ENCODE measurements around the gene MINK1. TPM values are rescaled to one million over a fixed set of nuclear protein-coding genes. Genes with fewer than 3 reads are reported as not detected.

The MINK1 gene
- total RNA-seq, 1 donor from 2014 or later: 91.5 TPM

DNA sequence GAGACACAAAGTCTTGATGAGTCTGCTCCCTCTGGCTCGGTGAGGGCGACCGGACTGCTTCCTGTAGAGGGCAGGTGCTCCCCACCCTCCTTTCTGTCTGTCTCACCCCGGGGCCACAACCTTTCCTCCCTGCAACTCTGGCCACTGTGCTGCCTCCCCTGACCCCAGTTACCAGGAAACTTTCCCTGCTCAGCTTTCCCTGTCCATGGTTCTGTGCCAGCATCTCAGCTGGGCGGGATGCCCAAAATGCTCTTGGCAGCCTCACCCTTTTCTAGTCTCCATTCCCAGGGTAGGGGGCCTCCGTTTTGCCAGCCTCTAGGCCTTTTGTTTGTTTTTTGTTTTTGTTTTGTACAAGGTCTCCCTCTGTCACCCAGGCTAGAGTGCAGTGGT, 24.8 kb upstream of the MINK1 start:
- intact Hi-C loops (cut with micrococcal nuclease): no loop called here

- intact Hi-C loops (cut with micrococcal nuclease): no loop called here
Measured at GRCh38 chr17:4810696-4811290, 22.3 kb upstream of the MINK1 start.

- intact Hi-C loops (cut with micrococcal nuclease): no loop called here
Measured at GRCh38 chr17:4811471-4811870, 21.7 kb upstream of the MINK1 start.

GRCh38 chr17:4812690-4813089, 20.4 kb upstream of the MINK1 start:
- intact Hi-C loops (cut with micrococcal nuclease): no loop called here

DNA sequence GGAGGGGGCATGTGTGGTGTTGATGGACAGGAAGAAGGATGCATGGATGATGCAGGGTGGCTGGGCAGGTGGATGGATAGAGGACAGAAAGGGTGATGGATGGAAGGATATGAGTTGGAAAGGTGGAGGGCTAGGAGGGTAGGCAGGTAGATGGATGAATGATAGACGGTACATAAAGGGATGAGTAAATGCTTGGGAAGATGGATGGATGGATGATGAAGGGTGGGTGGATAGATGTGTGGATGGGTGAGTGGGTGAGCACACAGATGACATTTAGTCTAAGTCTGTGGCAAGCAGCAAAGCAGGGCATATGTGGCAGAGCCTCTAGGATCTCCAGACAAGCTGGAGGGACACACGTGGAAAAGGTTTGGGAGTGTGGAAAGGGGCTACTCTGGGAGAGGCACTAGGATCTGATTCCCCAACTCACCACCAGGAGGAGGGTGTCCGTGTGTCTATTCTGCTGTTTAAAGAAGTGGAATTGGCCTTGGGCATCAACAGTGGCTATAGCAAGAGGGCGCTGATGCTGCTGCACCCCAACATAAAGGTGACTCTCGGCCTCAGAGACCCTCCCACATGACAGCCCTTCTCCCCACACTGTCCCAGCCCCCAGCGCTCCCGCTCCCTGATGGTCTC, 18.0 kb upstream of the MINK1 start:
- intact Hi-C loops (cut with micrococcal nuclease): no loop called here

GRCh38 chr17:4816826-4817225, 16.3 kb upstream of the MINK1 start:
- intact Hi-C loops (cut with micrococcal nuclease): no loop called here

DNA sequence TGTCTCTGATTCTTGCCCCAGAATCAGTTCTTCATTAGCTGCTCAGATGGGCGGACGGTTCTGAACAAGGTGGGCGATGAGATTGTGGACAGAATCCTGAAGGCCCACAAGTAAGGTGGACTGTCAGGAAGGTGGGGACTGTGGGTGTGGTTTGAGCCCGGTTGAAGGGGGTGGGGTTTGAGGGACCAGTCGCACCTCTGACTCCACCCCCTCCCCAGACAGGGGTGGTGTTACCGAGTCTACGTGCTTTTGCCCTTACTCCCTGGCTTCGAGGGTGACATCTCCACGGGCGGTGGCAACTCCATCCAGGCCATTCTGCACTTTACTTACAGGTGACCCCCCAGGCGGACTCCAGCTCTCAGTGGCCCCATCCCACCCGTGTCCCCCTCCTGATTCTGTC, 14.9 kb upstream of the MINK1 start:
- intact Hi-C loops (cut with micrococcal nuclease): no loop called here

GRCh38 chr17:4822835-4823234, 10.3 kb upstream of the MINK1 start:
- intact Hi-C loops (cut with micrococcal nuclease): no loop called here

- intact Hi-C loops (cut with micrococcal nuclease): no loop called here
Measured at GRCh38 chr17:4823373-4824089, 9.6 kb upstream of the MINK1 start.

GRCh38 chr17:4827399-4827798, 5.7 kb upstream of the MINK1 start:
- intact Hi-C loops (cut with micrococcal nuclease): no loop called here

GRCh38 chr17:4832829-4833177, 337 bp upstream of the MINK1 start:
- intact Hi-C loops (cut with micrococcal nuclease): loop anchor here (1.0 to 2.0 kb wide), 2 partner anchors 26 to 43 kb away; partner anchors contain the start of gene PLD2

GRCh38 chr17:4833941-4834680, 971 bp downstream of the MINK1 start:
- intact Hi-C loops (cut with micrococcal nuclease): loop anchor here (1.0 to 2.0 kb wide), 2 partner anchors 27 to 44 kb away; partner anchors contain the start of gene PLD2

DNA sequence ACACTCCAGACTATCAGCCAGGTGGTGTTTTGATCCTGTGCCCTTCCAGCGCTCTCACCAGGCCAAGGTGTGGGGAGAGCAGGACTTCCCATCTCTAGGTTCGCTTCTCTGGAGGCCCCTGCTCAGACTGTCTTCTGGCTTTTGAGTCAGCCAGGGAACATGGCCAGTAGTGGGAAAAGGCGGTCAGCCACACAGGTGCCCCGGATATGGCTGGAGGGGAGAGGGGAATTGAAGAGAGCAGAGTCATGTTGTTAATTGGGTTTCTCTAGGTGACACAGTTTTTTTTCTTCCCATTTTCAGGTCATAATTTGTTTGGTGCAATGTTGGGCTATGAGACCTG, 1.5 kb downstream of the MINK1 start:
- intact Hi-C loops (cut with micrococcal nuclease): loop anchor here (5.0 kb wide), 1 partner anchor 122 kb away; the partner anchor contains the start of gene ARRB2

- intact Hi-C loops (cut with micrococcal nuclease): loop anchor here (5.0 kb wide), 1 partner anchor 124 kb away; the partner anchor contains the start of gene ARRB2
Measured at GRCh38 chr17:4836221-4836620, 3.1 kb downstream of the MINK1 start.

- intact Hi-C loops (cut with micrococcal nuclease): loop anchor here (5.0 kb wide), 1 partner anchor 125 kb away; the partner anchor contains the start of gene ARRB2
Measured at GRCh38 chr17:4837471-4838308, 4.5 kb downstream of the MINK1 start.

- intact Hi-C loops (cut with micrococcal nuclease): loop anchor here (5.0 kb wide), 1 partner anchor 126 kb away; the partner anchor contains the start of gene ARRB2
Measured at GRCh38 chr17:4838309-4838785, 5.2 kb downstream of the MINK1 start.

DNA sequence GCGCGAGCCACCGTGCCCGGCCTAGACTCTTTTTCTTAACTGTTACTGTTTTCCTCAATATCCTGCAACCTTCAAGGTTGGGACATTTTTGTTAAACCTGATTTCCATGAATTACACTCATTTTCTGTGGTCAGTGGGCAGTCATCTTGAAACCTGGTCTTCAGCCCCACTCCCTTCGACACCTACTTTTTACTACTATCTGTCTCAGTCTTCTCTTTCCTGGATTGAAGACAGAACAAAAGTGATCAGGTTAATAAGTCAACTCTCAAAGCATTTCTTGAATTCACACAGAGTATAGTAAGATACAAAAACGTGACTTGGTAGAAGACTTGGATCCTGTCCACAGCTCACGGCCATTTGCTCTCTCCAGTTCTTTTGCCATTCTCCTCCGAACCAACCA, 6.1 kb downstream of the MINK1 start:
- intact Hi-C loops (cut with micrococcal nuclease): loop anchor here (5.0 kb wide), 1 partner anchor 127 kb away; the partner anchor contains the start of gene ARRB2

DNA sequence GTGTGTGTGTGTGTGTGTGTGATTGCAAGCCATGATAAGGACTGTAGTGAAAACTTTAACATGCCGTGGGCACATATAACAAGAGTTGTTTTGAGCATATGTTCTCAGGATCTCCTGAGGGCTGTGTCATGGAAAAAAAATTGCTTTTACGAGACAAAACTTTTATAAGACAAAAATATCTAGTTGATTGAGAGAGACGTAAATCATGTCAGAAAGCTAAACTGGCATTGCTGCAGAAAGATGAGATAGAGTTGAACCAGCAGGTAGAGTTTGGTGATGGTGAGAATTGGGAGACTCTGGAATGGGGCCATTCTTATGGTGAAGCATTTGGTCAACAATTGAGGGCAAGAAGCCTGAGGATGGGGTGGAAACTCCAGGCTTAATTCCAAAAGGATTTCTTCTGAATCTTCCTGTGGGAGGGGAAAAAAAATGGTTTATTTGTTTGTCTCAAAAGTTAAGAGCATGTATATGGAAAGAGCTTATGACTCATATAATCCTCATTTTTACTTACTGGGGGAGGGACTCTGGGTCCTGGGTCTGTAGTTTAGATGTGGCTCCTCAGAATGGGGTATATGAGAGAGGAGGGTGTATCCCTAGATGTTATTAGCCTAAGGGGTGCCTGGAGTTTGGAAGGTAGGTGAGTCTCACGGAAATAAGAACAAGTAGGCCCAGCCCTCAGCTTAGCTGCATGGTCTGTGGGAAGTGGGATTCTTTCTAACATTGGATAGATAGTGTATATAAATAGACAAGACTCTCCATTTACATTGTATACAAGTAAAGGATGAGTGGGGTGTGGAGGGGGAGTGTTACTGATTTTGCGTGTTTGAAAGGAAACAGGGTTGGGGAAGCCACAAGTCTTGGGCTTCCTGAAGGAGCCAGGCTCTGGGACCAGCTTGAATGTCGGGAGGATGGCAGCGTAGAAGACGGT, 7.1 kb downstream of the MINK1 start:
- intact Hi-C loops (cut with micrococcal nuclease): loop anchor here (5.0 kb wide), 1 partner anchor 128 kb away; the partner anchor contains the start of gene ARRB2

- intact Hi-C loops (cut with micrococcal nuclease): no loop called here
Measured at GRCh38 chr17:4840893-4841242, 7.7 kb downstream of the MINK1 start.

GRCh38 chr17:4842376-4842775, 9.2 kb downstream of the MINK1 start:
- intact Hi-C loops (cut with micrococcal nuclease): no loop called here

Measured in T-helper 2 cell treated with Interferon-gamma antibody and Interleukin-4, amounts not matched to agents 100 ng/mL and 5 ng/mL, for 36 hours (primary cell).